Ramos (cell line): ENCODE measurements around the gene HMGCS1.
"Not testable (repeated sequence)": the region's sequence is repeated elsewhere in the genome, so short reads cannot be mapped to it uniquely, and the experiment has no call there.

Source experiments
- in situ Hi-C: fragments of 300-500 bp; cut with MboI; formaldehyde crosslinking; loops from one replicate; pipeline ENCODE4 v1.14.3; 2022; ENCODE audit warnings: low sequenced_read_pairs; ENCODE audit not compliant: unreplicated experiment

The HMGCS1 gene

GRCh38 chr5:43279548-43280274, 33.5 kb downstream of the HMGCS1 start:
- in situ Hi-C loops, result no loop called here

GRCh38 chr5:43275391-43275790, 37.8 kb downstream of the HMGCS1 start:
- in situ Hi-C loops, result no loop called here

- in situ Hi-C loops, result no loop called here
Observed at GRCh38 chr5:43274435-43275114, 38.6 kb downstream of the HMGCS1 start.

- in situ Hi-C loops, result no loop called here
Observed at GRCh38 chr5:43273552-43273951, 39.7 kb downstream of the HMGCS1 start.

- in situ Hi-C loops, result no loop called here
Observed at GRCh38 chr5:43270645-43271044, 42.6 kb downstream of the HMGCS1 start.

- in situ Hi-C loops, result no loop called here
Observed at GRCh38 chr5:43268188-43268820, 44.9 kb downstream of the HMGCS1 start.

- in situ Hi-C loops, result not testable (repeated sequence)
Observed at GRCh38 chr5:43262269-43262668, 50.9 kb downstream of the HMGCS1 start.

- in situ Hi-C loops, result no loop called here
Observed at GRCh38 chr5:43258116-43258515, 55.1 kb downstream of the HMGCS1 start.

GRCh38 chr5:43256261-43256966, 56.8 kb downstream of the HMGCS1 start:
- in situ Hi-C loops, result no loop called here

- in situ Hi-C loops, result no loop called here
Observed at GRCh38 chr5:43255704-43256103, 57.5 kb downstream of the HMGCS1 start.

GRCh38 chr5:43251754-43252153, 61.5 kb downstream of the HMGCS1 start:
- in situ Hi-C loops, result no loop called here

GRCh38 chr5:43245724-43246385, 67.4 kb downstream of the HMGCS1 start:
- in situ Hi-C loops, result loop anchor here (25.0 kb wide), 1 partner anchor 141 kb away; no protein-coding TSS in a partner anchor

- in situ Hi-C loops, result loop anchor here (25.0 kb wide), 1 partner anchor 142 kb away; no protein-coding TSS in a partner anchor
Observed at GRCh38 chr5:43244823-43245565, 68.2 kb downstream of the HMGCS1 start.

- in situ Hi-C loops, result loop anchor here (25.0 kb wide), 1 partner anchor 144 kb away; no protein-coding TSS in a partner anchor
Observed at GRCh38 chr5:43243270-43243669, 69.9 kb downstream of the HMGCS1 start.

- in situ Hi-C loops, result loop anchor here (25.0 kb wide), 1 partner anchor 145 kb away; no protein-coding TSS in a partner anchor
Observed at GRCh38 chr5:43242196-43242595, 71.0 kb downstream of the HMGCS1 start.
